Mesodermal cell (in vitro differentiated cells): Measurements from ENCODE around the gene PLEKHM2. TPM values are rescaled to one million over a fixed set of nuclear protein-coding genes. Genes with fewer than 3 reads are reported as not detected.
"Not testable (repeated sequence)": the region's sequence is repeated elsewhere in the genome, so short reads cannot be mapped to it uniquely, and the experiment has no call there.

Experiments used
- H3K27ac ChIP-seq: 2 replicates; pipeline ENCODE4 v1.7.0; 2013; ENCODE audit warnings: mild to moderate bottlenecking, low read depth, low read length, moderate library complexity; ENCODE audit not compliant: severe bottlenecking
- H3K36me3 ChIP-seq: 2 replicates; pipeline ENCODE4 v1.7.1; 2013; ENCODE audit warnings: mild to moderate bottlenecking, low read length, moderate library complexity; ENCODE audit not compliant: control insufficient read depth, insufficient read depth
- H3K4me1 ChIP-seq: one replicate; pipeline ENCODE4 v1.7.1; 2013; ENCODE audit warnings: mild to moderate bottlenecking, low read length; ENCODE audit not compliant: insufficient read depth, control insufficient read depth, poor library complexity, severe bottlenecking
- H3K4me3 ChIP-seq: 2 replicates; pipeline ENCODE4 v1.7.0; 2013; ENCODE audit warnings: low read length, control low read depth, mild to moderate bottlenecking; ENCODE audit not compliant: insufficient read depth, poor library complexity, severe bottlenecking; ENCODE audit errors: extremely low read depth
- H3K9me3 ChIP-seq: 2 replicates; pipeline ENCODE4 v1.7.1; 2013; ENCODE audit warnings: mild to moderate bottlenecking, low read length, moderate library complexity; ENCODE audit not compliant: control insufficient read depth
- WGBS, 2 experiments: methylation state at CpG; one replicate each; pipeline ENCODE4 v1.1.5; 2013; ENCODE audit warnings: missing lambda C conversion rate in 2 of 2; ENCODE audit not compliant: insufficient coverage in 2 of 2; 5-methylcytosine and 5-hydroxymethylcytosine counted together
- polyA plus RNA-seq, 2 experiments: library from polyadenylated mRNA; stranded (reverse); fragments of 50-300 nt; gene quantifications; one replicate each; pipeline ENCODE4 v1.2.3, GENCODE V29; 2013

The PLEKHM2 gene
- polyA plus RNA-seq (2013, experiment 1 of 2): 56.9 TPM
- 46.0 TPM for polyA plus RNA-seq (2013, experiment 2 of 2)

- peaks cover 19% of the 10 kb centered on the region for H3K4me1 ChIP-seq
- H3K27ac ChIP-seq: peak within 1 kb of the TSS; percentile 80
- H3K4me3 ChIP-seq: peak within 1 kb of the TSS; percentile 72
- 0 to 1% methylated on average over 25 to 34 of the region's 52 CpGs for WGBS, 2 experiments
- H3K36me3 ChIP-seq: peaks cover 20% of the 10 kb centered on the region
- H3K9me3 ChIP-seq: no peaks in the 10 kb centered on the region
These were observed at the start of gene PLEKHM2 for GRCh38 chr1:15684042-15684461. Gene PLEKHM2, plus strand, starts transcription at chr1:15684320. Its CDS starts 239 bp downstream, at chr1:15684559.

GRCh38 chr1:15636436-15636835, 47.7 kb upstream of the PLEKHM2 start:
- no peak overlapping the region for H3K27ac ChIP-seq

GRCh38 chr1:15637826-15638225, 46.3 kb upstream of the PLEKHM2 start:
- 89 to 100% methylated on average over 2 to 3 of the region's 4 CpGs for WGBS, 2 experiments
- Histone ChIP-seq H3K9me3 (no peaks in the 10 kb centered on the region), H3K36me3 (peaks cover 95% of the 10 kb centered on the region), H3K27ac (no peak overlapping the region), H3K4me3 (no peak overlapping the region), H3K4me1 (no peaks in the 10 kb centered on the region)

More at GRCh38 chr1:15636436-15636835, 47.7 kb upstream of the PLEKHM2 start:
- Histone ChIP-seq H3K4me1 (no peaks in the 10 kb centered on the region), H3K9me3 (no peaks in the 10 kb centered on the region), H3K36me3 (peaks cover 97% of the 10 kb centered on the region), H3K4me3 (no peak overlapping the region)
- WGBS, 2 experiments: 95% methylated on average over 4 of the region's 4 CpGs

- Histone ChIP-seq H3K9me3 (no peaks in the 10 kb centered on the region), H3K4me3 (no peak overlapping the region), H3K27ac (no peak overlapping the region), H3K4me1 (no peaks in the 10 kb centered on the region), H3K36me3 (peaks cover 94% of the 10 kb centered on the region)
These were observed 44.9 kb upstream of the PLEKHM2 start for GRCh38 chr1:15639262-15639661.

GRCh38 chr1:15639931-15640330, 44.2 kb upstream of the PLEKHM2 start:
- Histone ChIP-seq H3K9me3 (no peaks in the 10 kb centered on the region), H3K4me1 (no peaks in the 10 kb centered on the region), H3K36me3 (peaks cover 91% of the 10 kb centered on the region), H3K27ac (no peak overlapping the region), H3K4me3 (no peak overlapping the region)
- 95% methylated on average over 2 to 3 of the region's 4 CpGs for WGBS, 2 experiments

GRCh38 chr1:15640667-15641066, 43.5 kb upstream of the PLEKHM2 start:
- H3K4me3 ChIP-seq: no peak overlapping the region
- H3K36me3 ChIP-seq: peaks cover 91% of the 10 kb centered on the region
- 100% methylated on average over 3 of the region's 3 CpGs for WGBS, 2 experiments
- no peaks in the 10 kb centered on the region for H3K9me3 ChIP-seq
- H3K4me1 ChIP-seq: no peaks in the 10 kb centered on the region
- H3K27ac ChIP-seq: no peak overlapping the region

- Histone ChIP-seq H3K27ac (no peak overlapping the region), H3K4me3 (no peak overlapping the region), H3K36me3 (peaks cover 81% of the 10 kb centered on the region), H3K4me1 (no peaks in the 10 kb centered on the region), H3K9me3 (no peaks in the 10 kb centered on the region)
- 100% methylated on average over 1 of the region's 1 CpG for WGBS, 2 experiments
These were observed 34.2 kb upstream of the PLEKHM2 start for GRCh38 chr1:15649937-15650336.

GRCh38 chr1:15650433-15650832, 33.7 kb upstream of the PLEKHM2 start:
- peaks cover 80% of the 10 kb centered on the region for H3K36me3 ChIP-seq
- H3K27ac ChIP-seq: no peak overlapping the region

GRCh38 chr1:15652130-15652529, 32.0 kb upstream of the PLEKHM2 start:
- no CpG with 5 or more reads among the region's 6 CpGs for WGBS, 2 experiments
- H3K36me3 ChIP-seq: peaks cover 78% of the 10 kb centered on the region
- H3K4me3 ChIP-seq, H3K9me3 ChIP-seq, H3K4me1 ChIP-seq, H3K27ac ChIP-seq: not testable (repeated sequence)

More at GRCh38 chr1:15650433-15650832, 33.7 kb upstream of the PLEKHM2 start:
- Histone ChIP-seq H3K4me3 (no peak overlapping the region), H3K4me1 (no peaks in the 10 kb centered on the region), H3K9me3 (no peaks in the 10 kb centered on the region)
- 80 to 100% methylated on average over 2 of the region's 2 CpGs for WGBS, 2 experiments

GRCh38 chr1:15654091-15654690, 29.9 kb upstream of the PLEKHM2 start:
- Histone ChIP-seq H3K4me1 (no peaks in the 10 kb centered on the region), H3K9me3 (no peaks in the 10 kb centered on the region), H3K4me3 (no peak overlapping the region), H3K27ac (no peak overlapping the region), H3K36me3 (peaks cover 82% of the 10 kb centered on the region)
- 89 to 100% methylated on average over 4 of the region's 6 CpGs for WGBS, 2 experiments

- WGBS, 2 experiments: 96 to 100% methylated on average over 2 to 3 of the region's 3 CpGs
- no peak overlapping the region for H3K4me3 ChIP-seq
- H3K27ac ChIP-seq: no peak overlapping the region
- H3K4me1 ChIP-seq: no peaks in the 10 kb centered on the region
- H3K9me3 ChIP-seq: no peaks in the 10 kb centered on the region
- H3K36me3 ChIP-seq: peaks cover 84% of the 10 kb centered on the region
These were observed 27.7 kb upstream of the PLEKHM2 start for GRCh38 chr1:15656464-15656863.
